GM18526 (cell line): ENCODE measurements around the gene ARSH.

Experiments used
- POLR2A ChIP-seq: IDR thresholded peaks from 3 replicates; pipeline ENCODE4 v1.6.1; 2011; ENCODE audit not compliant: insufficient read length; ENCODE audit errors: extremely low read depth

The ARSH gene

DNA sequence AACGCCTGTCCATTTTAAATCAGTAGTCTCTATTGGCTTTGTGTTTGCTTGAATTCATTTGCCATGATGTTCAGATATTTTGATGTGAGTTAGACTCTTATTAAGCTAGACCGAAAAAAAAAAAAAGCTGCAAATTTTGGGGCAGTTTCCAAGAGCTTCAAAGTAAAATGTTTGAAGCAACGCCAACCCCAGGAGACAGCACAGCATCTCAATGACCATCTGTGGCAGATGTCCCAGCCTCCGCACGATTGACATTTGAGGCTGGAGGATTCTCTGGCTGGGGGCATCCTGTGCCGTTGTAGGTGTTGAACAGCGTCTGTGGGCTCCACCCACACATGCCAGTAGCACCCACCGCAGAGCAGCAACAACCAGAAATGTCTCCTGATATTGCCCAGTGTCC is 17.8 kb downstream of the ARSH start:
- no peak for TF ChIP-seq POLR2A

DNA sequence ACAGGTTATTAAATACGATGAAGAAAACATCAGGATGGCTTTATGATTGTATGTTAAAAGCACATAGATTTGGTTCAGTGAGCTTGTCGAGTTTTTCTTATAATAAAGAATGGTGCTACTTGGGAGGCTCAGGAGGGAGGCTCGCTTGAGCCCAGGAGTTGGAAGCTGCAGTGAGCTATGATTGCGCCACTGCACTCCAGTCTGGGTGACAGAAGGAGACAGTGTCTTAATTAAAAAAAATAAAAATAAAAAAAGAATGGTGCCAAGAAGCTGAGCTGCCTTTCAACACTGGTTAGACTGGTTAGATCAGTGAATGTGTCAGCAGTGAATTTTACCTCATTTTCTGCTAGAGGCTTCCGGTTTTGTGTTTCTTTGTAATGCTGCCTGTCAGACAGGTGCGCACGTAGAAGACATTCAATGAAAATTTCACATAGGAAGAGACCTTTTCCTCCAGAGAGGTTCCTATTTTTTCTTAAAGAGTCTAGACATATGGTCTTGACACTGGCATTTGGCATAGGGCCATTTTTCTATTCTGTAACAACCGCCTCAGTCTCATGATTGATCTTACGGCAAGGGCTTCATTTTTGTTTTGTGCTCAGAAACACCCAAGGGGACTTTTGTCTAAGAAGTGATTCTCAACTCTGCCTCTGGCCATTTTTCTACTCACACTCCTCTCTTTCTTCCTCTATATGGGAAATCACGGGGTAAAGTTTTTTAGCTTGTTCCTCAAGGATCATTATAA is 19.9 kb downstream of the ARSH start:
- TF ChIP-seq POLR2A = no peak

DNA sequence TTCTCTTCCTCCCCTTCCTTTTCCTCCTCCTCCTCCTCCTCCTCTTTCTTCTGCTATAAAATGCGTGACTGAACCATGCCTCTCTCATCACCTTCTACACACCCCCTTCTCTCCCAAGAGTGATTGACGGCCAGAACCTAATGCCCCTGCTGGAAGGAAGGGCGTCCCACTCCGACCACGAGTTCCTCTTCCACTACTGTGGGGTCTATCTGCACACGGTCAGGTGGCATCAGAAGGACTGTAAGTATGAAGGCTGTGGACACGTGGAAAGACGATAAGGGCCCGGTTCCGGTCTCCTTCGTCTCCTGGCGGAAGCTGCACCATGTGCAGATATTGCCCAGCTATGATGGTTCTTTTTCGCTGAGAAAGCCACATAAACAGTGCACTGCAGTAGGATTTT is 22.8 kb downstream of the ARSH start:
- TF ChIP-seq POLR2A = no peak

DNA sequence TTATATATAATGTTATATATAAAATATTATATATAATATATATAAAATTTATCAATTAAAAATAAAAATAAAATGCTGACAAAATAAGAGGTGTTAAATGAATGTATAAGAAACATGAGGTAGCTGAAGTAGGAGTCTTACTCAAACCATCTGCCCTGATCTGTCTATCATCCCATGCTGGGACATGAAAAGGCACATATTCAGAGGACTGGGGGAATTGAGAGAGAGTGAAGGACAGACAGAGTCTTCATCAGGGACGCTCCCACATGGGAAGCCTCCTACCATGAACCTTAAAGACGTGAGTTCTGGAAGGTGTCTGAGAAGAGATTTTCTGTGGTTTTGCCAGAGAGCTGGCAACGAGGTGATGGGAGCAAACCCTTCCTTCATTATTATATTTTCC is 30.9 kb downstream of the ARSH start:
- TF ChIP-seq POLR2A = no peak

DNA sequence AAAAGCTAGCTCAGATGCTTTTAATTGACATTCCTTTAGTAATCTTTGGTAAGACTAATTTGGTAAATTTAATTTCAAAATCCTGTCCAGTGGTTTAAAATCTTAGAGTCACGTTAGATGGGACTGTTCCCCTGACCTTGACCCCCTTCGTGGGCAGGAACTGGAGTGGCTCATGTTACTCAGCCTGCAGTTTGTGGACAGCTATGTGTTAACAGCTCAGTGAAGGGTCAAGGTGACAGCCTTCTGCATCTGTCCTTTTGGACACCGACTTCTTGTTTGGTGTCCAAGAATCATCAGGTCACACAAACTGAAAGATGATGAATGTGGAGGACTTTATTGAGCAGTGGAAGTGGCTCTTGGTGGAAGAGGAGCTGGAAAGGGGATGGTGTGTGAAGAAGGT is 37.9 kb downstream of the ARSH start:
- TF ChIP-seq POLR2A = no peak

DNA sequence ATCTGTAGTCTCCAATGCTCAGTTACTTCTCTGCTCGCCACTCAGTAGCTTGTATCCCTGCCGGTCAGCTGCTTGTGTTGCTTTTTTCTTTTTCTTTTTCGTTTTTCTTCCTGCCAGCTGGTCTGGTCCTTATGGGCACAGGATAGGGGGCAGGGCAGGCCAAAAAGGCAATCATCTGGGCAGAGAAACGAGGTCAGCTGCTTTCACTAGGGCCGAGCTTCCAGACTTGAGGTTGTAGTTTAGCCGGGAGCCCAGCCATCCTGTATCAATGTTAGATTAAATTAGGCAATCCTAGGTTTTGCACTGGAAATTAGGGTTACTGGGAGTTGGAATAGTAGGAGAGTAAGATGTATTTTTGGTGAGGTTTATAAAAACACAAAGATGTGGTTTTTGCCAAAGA is 38.3 kb downstream of the ARSH start:
- no peak for TF ChIP-seq POLR2A

DNA sequence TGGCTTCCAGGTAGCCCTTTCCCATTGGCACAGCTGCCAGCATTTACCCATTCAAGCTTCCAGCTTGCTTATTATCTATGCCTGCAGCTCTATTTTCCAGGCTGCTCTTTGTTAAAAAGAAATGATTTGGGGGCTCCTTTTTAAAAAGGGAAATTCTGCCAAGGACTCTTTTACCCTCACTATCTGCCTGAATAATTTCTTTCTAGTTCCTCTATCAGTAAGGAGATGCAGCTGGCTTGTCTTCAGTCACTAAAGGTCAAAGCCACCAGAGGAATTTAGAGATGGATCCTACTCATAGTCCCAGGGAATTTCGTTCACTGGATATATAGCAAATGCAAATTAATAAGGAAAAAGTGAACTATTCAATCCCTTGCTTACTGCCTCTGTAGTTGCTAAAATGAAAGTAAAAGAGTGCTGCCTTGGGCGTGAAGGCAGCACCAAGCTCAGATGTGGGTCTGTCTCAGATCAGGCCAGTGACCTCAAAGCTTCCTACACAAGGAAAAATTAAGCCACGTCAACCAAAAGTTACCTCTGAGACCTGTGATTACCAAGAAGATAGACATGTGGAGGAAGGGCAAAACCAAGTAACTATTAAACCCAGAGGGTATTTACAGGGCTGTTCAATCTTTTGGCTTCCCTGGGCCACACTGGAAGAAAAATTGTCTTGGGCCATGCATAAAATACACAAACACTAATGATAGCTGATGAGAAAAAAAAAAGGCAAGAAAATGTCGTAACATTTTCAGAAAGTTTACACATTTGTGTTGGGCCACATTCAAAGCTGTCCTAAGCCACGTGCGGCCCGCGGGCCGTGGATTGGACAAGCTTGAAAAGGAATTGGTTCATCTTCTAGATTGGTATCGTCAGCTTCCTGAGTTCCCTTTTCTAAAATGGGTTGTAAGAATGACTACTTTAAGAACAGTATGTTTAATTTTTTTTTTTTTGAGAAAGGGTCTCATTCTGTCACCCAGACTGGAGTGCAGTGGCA is 40.2 kb downstream of the ARSH start:
- TF ChIP-seq POLR2A = no peak

DNA sequence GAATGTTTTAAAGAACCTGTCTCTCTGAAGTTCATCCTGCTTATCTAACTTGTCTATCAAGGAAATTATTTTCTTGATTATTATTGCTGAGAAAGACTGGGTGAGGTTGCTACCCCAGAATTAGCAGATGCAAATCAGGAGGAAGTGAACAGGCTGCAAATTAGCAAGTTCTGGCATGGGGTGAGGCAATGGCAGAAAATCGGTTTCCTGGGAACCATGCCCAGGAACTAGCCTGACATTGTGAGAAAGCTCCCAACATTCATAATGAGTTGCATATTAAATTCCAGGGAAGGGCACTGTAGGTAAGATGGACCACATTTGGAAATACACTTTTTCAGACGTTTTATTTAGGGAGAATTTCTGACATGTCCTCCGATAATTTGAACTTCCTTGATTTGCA is 46.5 kb downstream of the ARSH start:
- no peak for TF ChIP-seq POLR2A

DNA sequence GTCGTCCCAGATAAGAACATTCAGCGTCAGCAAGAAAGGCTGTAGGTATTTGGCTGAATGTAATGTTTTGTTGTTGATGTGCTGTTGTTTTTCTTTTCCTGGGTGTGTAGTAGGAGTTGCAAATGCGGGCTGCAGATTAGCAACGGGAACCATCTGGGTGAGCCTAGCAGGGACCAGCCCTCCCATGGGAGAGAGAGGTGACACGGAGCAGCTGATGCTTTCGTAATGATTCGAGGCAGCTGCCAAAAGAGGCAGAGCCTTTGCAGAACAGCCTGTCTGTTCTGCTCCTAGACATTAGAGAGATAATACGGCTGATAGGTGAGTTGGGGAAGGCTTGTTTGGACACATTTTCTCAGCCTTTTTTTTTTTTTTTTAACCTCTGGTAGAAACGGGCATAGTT is 60.2 kb downstream of the ARSH start:
- no peak for TF ChIP-seq POLR2A

DNA sequence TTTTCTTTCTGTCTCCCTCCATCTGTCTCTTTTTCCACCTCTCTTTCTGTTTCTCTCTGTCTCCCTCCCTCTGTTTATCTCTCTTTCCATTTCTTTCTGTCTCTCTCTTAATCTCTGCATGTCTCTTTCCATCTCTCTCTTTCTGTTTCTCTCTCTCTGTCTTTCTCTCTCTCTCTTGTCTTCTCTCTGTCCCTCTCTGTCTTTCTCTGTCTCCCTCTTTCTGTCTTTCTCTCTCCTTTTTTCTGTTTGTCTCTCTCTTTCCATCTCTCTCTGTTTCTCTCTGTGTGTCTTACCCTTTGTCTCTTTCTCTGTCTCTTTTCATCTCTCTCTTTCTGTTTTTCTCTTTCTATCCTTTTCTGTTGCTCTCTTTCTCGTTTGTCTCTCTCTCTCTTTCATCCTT is 69.6 kb downstream of the ARSH start:
- no peak for TF ChIP-seq POLR2A

DNA sequence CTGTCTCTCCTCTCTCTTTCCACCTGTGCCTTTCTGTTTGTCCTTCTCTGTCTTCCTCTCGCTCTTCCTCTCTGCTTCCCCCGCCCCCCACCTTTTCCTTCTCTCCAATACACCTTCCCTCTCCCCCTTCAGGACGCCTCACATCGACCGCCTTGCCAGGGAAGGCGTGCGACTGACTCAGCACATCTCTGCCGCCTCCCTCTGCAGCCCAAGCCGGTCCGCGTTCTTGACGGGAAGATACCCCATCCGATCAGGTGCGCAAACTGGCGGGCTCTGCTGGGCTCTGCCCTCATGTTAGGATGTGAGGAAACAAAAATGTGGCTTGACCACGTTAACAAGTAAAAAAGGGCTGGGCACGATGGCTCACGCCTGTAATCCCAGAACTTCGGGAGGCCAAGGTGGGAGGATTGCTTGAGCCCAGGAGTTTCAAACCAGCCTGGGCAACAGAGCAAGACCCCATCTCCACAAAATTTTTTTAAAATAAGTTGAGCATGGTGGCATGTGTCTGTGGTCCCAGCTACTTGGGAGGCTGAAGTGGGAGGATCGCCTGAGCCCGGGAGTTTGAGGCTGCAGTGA is 70.2 kb downstream of the ARSH start:
- TF ChIP-seq POLR2A = no peak
